ENCODE measurements around the gene DRD4. TPM values are rescaled to one million over a fixed set of nuclear protein-coding genes. Genes with fewer than 3 reads are reported as not detected.

DRD4 gene
- 1 to 10 TPM in 3 of 4 donors, under 1 TPM in 1; 0.35 to 5.0 (median 1.6) TPM for polyA plus RNA-seq (ENCODE audit: insufficient read length in 4 of 4)

GRCh38 chr11:636511-637332 is at the start of gene DRD4:
DRD4 (plus strand) TSS chr11:637269; CDS start chr11:637305, 36 bp downstream.
- DNase-seq (ENCODE audit: low read depth in 4 of 4, low spot score in 3 of 4) = no peak

DNA sequence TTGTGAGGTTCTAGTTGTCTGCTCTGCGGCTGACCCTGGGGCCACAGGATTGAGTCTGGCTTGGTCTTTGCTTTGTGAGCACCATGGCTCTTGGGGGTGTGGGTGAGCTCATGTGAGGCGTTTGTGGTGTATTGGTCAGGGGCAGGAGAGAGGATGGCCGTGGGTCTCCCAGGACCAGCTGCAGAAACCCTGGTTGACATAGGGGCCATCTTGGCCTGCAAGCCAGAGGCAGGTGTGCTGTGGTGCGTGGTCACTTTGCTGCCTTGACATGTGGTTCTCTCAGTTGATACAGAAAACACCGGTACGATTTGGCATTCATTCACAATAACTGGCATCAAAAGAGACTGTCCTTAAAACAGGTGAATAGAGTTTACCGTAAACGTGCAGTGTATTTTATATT is 49.5 kb upstream of the DRD4 start:
- DNase-seq (ENCODE audit: low read depth in 4 of 4, low spot score in 3 of 4) = no peak

GRCh38 chr11:587978-588380 is 49.1 kb upstream of the DRD4 start:
- no peak for DNase-seq (ENCODE audit: low read depth in 4 of 4, low spot score in 3 of 4)

DNA sequence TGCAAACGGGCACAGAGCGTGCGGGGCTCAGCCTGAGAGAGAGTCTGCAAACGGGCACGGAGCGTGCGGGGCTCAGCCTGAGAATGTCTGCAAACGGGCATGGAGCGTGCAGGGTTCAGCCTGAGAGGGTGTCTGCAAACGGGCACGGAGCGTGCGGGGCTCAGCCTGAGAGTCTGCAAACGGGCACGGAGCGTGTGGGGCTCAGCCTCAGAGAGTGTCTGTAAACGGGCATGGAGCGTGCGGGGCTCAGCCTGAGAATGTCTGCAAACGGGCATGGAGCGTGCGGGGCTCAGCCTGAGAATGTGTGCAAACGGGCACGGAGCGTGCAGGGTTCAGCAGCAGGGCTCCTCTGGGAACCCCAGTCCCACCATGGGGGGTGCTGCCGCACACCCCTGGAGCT is 47.3 kb upstream of the DRD4 start:
- no peak for DNase-seq (ENCODE audit: low read depth in 4 of 4, low spot score in 3 of 4)

DNA sequence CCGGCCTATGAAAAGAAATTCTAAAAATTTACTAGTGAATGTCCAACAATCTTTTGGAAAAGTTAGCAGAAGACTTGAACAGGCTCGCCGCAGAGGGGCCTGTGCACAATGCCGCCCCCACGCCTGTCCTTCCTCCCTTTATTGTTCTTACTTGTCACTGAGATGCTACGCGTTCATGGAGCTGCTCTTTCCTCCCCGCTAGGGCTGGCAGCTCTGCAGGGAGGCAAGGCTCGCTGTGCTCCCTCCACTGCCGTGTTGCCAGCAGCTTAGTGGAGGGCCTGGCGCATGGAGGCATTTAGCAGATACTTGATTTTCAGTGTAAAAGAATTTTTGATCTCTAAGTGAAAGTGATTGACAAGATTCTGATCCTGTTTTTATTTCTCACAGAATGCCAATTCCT is 46.1 kb upstream of the DRD4 start:
- no peak for DNase-seq (ENCODE audit: low read depth in 4 of 4, low spot score in 3 of 4)

DNA sequence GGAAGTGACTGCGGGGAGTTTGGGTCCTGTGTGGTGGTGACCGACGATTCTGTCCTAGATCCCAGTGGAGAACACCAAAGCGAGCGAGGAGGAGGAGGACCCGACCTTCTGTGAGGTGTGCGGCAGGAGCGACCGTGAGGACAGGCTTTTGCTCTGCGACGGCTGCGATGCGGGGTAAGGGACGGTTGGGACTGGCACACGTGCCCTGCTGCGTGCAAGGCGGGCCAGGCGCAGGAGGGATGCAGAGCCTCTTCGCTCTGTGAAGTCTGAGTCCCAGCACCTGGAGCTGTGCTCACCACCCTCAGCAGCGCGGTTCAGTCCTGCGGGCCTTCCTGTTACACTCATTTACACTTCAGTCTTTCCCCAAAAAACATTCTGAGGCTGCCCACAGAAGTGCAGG is 44.6 kb upstream of the DRD4 start:
- DNase-seq (ENCODE audit: low read depth in 4 of 4, low spot score in 3 of 4) = no peak

- no peak for DNase-seq (ENCODE audit: low read depth in 4 of 4, low spot score in 3 of 4)
Observed at GRCh38 chr11:592918-593317, 44.2 kb upstream of the DRD4 start.

GRCh38 chr11:593347-593746 is 43.7 kb upstream of the DRD4 start:
- DNase-seq (ENCODE audit: low read depth in 4 of 4, low spot score in 3 of 4) = no peak

DNA sequence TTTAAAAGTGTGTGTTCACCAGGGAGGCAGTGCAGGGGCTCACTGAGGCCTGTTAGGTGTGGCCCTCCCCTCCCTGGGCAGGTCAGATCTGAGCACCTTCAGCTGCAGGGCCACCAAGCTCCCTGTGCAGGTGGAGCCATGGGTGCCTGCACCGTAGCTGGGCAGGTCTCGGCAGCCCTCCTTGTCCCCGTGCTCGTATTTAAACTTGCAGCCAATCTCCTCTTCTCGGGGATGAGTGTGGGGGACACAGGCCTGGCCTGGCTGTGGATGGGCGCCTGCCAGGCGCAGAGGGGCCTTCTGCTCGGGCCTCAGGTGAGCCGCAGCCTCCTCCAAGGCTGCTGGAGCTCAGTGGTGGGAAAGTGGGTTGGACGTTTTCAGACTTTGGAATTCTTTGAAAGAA is 41.7 kb upstream of the DRD4 start:
- no peak for DNase-seq (ENCODE audit: low read depth in 4 of 4, low spot score in 3 of 4)

DNA sequence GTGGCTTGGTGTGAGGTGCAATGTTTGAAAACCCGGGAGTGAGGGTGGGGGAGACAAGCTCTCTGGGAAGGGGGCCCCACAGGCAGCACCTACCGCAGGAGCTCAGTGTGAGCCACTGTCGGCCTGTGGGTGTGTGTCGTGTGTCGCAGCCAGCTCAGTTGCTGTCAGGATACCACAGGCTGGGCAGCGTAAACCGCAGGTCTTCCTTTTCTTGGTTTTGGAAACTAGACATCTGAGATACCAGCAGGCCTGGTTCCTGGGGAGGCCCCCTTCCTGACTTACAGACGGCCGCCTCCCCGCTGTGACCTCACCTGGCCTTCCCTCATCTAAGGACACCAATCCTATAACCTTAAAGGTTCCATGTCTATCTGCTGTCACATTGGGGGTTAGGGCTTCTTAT is 40.7 kb upstream of the DRD4 start:
- DNase-seq (ENCODE audit: low read depth in 4 of 4, low spot score in 3 of 4) = no peak

- no peak for DNase-seq (ENCODE audit: low read depth in 4 of 4, low spot score in 3 of 4)
Observed at GRCh38 chr11:597166-597725, 39.8 kb upstream of the DRD4 start.

DNA sequence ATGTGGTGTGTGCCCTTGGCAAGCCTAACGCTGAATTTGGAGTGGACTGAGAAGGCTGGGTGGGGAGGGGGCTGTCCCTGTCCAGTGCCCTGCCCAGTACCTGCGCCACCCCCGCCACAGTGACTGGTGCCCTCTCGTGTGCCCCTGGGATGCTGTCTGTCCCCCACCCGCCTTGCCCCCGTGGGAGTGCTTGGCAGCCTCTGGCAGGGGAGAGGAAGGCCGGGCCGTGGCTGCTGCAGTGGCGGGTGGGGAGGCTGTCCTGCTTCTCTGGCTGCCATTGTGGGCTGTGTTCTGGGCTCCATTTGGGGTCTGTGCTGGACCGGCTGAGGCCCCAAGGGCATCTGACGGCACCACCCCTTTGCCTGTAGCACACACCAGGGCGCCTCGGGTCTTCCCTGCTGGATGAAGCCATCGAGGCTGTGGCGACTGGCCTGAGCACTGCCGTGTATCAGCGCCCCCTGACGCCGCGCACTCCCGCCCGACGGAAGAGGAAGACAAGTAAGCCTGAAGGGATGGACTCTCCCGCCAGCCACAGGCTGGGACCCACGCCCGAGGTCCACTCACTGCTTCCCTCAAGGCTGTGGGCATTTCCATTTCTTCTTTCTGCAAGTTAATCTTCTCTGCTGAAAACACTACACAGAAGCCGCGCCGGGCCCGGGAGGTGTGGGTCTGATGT is 38.9 kb upstream of the DRD4 start:
- no peak for DNase-seq (ENCODE audit: low read depth in 4 of 4, low spot score in 3 of 4)

DNA sequence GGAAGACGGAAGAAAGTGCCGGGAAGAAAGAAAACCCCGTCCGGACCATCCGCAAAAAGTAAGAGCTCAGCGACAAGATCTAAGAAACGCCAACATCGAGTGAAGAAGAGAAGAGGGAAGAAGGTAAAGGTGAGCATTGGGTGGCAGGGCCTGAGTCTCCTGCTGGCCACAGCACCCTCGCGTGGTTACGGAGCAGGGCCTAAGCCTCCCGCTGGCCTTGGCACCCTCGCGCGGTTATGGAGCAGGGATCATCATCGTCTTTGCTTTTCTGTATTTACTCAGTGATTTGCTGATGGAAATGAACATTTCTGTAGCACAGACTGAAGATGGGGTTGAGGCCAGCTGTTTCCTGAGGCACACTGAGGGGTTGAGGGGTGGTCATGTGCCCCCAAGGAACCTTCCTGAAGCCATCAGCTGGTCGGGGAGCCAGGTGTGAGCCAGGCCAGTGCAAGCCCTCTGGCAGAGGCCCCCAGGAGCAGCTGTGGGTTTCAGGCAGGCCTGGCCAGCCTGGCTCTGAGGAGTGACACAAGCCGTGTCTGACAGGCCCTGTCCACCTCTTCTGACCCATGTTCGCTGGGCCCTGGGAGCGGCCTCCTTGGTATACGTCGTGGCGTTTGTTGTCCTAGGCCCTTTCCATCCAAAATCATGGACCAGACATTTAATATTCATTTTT is 35.4 kb upstream of the DRD4 start:
- DNase-seq (ENCODE audit: low read depth in 4 of 4, low spot score in 3 of 4) = no peak

DNA sequence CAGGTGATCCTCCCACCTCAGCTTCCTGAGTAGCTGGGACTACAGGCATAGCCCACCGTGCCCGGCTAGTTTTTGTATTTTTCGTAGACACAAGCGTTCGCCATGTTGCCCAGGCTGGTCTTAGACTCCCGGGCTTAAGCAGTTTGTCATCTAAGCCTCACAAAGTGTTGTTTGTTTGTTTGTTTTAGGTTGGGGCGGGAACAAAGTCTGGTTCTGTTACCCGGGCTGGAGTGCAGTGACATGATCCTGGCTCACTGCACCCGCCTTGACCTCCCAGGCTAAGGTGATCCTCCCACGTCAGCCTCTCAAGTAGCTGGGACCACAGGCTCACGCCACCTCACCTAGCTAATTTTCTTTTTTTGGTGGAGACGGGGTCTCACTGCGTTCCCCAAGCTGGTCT is 33.9 kb upstream of the DRD4 start:
- DNase-seq (ENCODE audit: low read depth in 4 of 4, low spot score in 3 of 4) = no peak

DNA sequence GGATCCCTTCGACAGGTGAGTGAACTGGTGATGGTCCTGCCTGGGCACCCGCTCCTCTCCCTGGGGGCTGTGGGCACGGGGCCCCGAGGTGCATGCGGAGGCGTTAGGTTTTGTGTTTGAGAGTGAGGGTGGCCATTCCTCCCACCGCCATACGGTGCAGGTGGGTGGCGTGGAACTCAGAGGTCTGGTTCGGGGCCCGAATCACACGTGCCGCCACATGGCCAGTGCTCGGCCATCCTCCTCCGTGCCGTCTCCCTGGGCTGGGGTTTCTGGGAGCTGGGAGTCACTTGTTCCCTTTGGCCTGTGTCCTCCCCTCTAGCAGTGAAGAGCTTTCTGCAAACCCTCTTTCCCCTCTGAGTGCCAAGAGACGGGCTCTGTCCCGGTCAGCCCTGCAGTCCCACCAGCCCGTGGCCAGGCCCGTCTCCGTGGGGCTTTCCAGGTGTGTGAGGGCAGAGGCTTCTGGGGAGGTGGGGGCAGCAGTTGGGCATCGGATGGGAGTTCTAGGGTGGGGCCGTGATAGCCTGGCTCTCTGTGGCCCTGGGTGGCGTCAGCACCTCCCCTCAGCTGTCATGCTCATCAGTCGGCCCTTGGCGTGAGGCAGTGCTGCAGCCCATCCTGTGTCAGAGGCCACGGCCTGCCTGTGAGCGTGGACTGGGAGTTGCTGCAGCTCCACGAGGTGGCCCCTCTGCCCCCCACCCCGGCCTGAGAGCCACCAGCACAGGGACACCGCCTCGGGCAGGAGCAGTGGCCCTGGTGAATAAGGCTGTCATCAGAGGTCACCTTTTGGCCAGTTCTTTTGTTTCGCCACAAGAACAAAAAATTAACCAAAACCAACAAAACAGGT is 31.6 kb upstream of the DRD4 start:
- no peak for DNase-seq (ENCODE audit: low read depth in 4 of 4, low spot score in 3 of 4)

- no peak for DNase-seq (ENCODE audit: low read depth in 4 of 4, low spot score in 3 of 4)
Observed at GRCh38 chr11:606245-606644, 30.8 kb upstream of the DRD4 start.

- no peak for DNase-seq (ENCODE audit: low read depth in 4 of 4, low spot score in 3 of 4)
Observed at GRCh38 chr11:607020-607780, 29.9 kb upstream of the DRD4 start.

DNA sequence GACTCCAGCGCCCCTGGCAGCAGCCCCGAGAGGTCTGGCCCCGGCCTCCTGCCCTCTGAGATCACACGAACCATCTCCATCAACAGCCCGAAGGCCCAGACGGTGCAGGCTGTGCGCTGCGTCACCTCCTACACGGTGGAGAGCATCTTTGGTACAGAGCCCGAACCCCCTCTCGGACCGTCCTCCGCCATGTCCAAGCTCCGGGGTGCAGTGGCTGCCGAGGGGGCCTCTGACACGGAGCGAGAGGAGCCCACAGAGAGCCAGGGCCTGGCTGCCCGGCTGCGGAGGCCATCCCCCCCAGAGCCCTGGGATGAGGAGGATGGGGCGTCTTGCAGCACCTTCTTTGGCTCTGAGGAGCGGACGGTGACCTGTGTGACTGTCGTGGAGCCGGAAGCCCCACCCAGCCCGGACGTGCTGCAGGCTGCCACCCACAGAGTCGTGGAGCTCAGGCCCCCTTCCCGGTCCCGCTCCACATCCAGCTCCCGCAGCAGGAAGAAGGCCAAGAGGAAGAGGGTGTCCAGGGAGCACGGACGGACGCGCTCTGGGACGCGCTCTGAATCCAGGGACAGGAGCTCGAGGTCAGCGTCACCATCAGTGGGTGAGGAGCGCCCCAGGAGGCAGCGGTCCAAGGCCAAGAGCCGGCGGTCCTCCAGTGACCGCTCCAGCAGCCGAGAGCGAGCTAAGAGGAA is 29.0 kb upstream of the DRD4 start:
- DNase-seq (ENCODE audit: low read depth in 4 of 4, low spot score in 3 of 4) = no peak

DNA sequence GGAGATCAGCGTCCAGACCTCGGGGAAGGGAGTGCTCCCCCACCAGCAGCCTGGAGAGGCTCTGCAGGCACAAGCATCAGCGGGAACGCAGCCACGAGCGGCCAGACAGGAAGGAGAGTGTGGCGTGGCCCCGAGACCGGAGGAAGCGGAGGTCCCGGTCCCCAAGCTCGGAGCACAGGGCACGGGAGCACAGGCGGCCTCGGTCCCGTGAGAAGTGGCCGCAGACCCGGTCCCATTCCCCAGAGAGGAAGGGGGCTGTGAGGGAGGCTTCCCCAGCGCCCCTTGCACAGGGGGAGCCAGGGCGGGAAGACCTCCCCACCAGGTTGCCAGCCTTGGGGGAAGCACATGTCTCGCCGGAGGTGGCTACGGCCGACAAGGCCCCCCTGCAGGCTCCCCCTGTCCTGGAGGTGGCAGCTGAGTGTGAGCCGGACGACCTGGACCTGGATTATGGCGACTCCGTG is 28.2 kb upstream of the DRD4 start:
- no peak for DNase-seq (ENCODE audit: low read depth in 4 of 4, low spot score in 3 of 4)
